SK-N-SH treated with all-trans-retinoic acid at 6 μM for 48 hours (cell line): ENCODE data around the gene HOOK1.

ENCODE experiments used
- BACH2 ChIP-seq: fragments of 250-450 bp; sonication (Bioruptor Pico); IDR thresholded peaks from 2 replicates; pipeline ENCODE4 v1.9.0; 2021; ENCODE audit warnings: mild to moderate bottlenecking, borderline replicate concordance
- OSR1 ChIP-seq: fragments of 250-450 bp; sonication (Bioruptor Pico); IDR thresholded peaks from 2 replicates; pipeline ENCODE4 v1.8.0; 2022; ENCODE audit warnings: moderate library complexity, mild to moderate bottlenecking, inconsistent platforms
- SNAI2 ChIP-seq: fragments of 250-450 bp; sonication (Bioruptor Pico); IDR thresholded peaks from 2 replicates; pipeline ENCODE4 v1.5.0; 2020; ENCODE audit warnings: mild to moderate bottlenecking, moderate library complexity
- ZC3H10 ChIP-seq: fragments of 250-450 bp; sonication (Bioruptor Pico); IDR thresholded peaks from 2 replicates; pipeline ENCODE4 v1.5.1; 2021; ENCODE audit warnings: mild to moderate bottlenecking, moderate library complexity
- ZFP30 ChIP-seq: fragments of 450-650 bp; formaldehyde crosslinking; IDR thresholded peaks from 2 replicates; pipeline ENCODE4 v1.5.0; 2022; ENCODE audit warnings: mild to moderate bottlenecking, moderate library complexity
- ZNF565 ChIP-seq: fragments of 450-650 bp; formaldehyde crosslinking; conservative IDR thresholded peaks from 2 replicates; pipeline ENCODE4 v1.5.0; 2020; ENCODE audit warnings: low read depth, mild to moderate bottlenecking, moderate library complexity
- TF ChIP-seq, protein P1 (sequence below): fragments of 250-450 bp; sonication (Bioruptor Pico); IDR thresholded peaks from 2 replicates; pipeline ENCODE4 v1.5.0; 2020; ENCODE audit warnings: mild to moderate bottlenecking, moderate library complexity
- TF ChIP-seq, protein P2 (sequence below): fragments of 250-450 bp; sonication (Bioruptor Pico); IDR thresholded peaks from 2 replicates; pipeline ENCODE4 v1.8.0; 2021; ENCODE audit warnings: low read depth, mild to moderate bottlenecking, moderate library complexity, borderline replicate concordance
- TF ChIP-seq, protein P3 (sequence below): fragments of 250-450 bp; sonication (Bioruptor Pico); IDR thresholded peaks from 2 replicates; pipeline ENCODE4 v1.8.0; 2020; ENCODE audit warnings: mild to moderate bottlenecking, moderate library complexity, borderline replicate concordance

DNA sequence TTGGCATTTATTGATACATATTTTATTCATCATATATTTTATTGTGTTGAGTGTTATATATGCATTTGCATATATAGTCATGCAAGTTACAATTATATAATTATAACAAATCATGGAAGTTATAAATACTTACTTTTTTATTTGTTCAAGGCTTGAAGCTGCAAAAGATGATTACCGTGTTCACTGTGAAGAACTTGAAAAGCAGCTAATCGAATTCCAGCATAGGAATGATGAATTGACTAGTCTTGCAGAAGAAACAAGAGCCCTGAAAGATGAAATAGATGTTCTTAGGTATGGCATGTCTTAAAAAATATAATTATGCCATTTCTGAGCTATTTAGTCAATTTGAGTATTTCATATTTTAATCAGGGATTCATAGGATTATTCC lies 32.1 kb downstream of the HOOK1 start:
- TF ChIP-seq, protein P1, sequence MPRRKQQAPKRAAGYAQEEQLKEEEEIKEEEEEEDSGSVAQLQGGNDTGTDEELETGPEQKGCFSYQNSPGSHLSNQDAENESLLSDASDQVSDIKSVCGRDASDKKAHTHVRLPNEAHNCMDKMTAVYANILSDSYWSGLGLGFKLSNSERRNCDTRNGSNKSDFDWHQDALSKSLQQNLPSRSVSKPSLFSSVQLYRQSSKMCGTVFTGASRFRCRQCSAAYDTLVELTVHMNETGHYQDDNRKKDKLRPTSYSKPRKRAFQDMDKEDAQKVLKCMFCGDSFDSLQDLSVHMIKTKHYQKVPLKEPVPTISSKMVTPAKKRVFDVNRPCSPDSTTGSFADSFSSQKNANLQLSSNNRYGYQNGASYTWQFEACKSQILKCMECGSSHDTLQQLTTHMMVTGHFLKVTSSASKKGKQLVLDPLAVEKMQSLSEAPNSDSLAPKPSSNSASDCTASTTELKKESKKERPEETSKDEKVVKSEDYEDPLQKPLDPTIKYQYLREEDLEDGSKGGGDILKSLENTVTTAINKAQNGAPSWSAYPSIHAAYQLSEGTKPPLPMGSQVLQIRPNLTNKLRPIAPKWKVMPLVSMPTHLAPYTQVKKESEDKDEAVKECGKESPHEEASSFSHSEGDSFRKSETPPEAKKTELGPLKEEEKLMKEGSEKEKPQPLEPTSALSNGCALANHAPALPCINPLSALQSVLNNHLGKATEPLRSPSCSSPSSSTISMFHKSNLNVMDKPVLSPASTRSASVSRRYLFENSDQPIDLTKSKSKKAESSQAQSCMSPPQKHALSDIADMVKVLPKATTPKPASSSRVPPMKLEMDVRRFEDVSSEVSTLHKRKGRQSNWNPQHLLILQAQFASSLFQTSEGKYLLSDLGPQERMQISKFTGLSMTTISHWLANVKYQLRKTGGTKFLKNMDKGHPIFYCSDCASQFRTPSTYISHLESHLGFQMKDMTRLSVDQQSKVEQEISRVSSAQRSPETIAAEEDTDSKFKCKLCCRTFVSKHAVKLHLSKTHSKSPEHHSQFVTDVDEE (CRISPR knock-in tag) = no peak
- TF ChIP-seq ZNF565 (CRISPR knock-in tag) (no peak), OSR1 (CRISPR knock-in tag) (no peak), ZC3H10 (no peak), ZFP30 (CRISPR knock-in tag) (no peak), BACH2 (CRISPR knock-in tag) (no peak), SNAI2 (CRISPR knock-in tag) (no peak)
- TF ChIP-seq, protein P2, sequence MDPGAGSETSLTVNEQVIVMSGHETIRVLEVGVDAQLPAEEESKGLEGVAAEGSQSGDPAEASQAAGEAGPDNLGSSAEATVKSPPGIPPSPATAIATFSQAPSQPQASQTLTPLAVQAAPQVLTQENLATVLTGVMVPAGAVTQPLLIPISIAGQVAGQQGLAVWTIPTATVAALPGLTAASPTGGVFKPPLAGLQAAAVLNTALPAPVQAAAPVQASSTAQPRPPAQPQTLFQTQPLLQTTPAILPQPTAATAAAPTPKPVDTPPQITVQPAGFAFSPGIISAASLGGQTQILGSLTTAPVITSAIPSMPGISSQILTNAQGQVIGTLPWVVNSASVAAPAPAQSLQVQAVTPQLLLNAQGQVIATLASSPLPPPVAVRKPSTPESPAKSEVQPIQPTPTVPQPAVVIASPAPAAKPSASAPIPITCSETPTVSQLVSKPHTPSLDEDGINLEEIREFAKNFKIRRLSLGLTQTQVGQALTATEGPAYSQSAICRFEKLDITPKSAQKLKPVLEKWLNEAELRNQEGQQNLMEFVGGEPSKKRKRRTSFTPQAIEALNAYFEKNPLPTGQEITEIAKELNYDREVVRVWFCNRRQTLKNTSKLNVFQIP (CRISPR knock-in tag) = no peak
- TF ChIP-seq, protein P3, sequence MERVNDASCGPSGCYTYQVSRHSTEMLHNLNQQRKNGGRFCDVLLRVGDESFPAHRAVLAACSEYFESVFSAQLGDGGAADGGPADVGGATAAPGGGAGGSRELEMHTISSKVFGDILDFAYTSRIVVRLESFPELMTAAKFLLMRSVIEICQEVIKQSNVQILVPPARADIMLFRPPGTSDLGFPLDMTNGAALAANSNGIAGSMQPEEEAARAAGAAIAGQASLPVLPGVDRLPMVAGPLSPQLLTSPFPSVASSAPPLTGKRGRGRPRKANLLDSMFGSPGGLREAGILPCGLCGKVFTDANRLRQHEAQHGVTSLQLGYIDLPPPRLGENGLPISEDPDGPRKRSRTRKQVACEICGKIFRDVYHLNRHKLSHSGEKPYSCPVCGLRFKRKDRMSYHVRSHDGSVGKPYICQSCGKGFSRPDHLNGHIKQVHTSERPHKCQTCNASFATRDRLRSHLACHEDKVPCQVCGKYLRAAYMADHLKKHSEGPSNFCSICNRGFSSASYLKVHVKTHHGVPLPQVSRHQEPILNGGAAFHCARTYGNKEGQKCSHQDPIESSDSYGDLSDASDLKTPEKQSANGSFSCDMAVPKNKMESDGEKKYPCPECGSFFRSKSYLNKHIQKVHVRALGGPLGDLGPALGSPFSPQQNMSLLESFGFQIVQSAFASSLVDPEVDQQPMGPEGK (CRISPR knock-in tag) = no peak
